ENCODE data around the gene CDH26.

DNA sequence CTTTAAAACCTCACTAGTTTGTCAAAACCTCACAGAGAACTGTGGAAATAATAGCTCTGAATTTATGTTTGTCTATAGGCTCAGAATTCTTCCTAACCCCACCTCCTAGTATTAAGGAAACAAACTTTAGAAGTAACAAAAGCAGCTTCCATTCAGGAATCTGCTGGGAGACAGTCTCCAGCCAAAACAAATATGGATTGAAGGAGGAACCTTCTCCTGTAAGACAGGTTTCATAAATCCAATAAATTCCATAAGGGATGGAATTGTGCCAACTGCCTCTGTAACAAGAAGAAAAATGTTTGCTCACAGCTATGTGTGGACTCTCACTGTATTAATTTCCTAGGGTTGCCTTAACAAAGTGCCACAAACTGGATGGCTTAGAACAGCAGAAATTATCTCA lies 32.3 kb upstream of the CDH26 start:
- TF ChIP-seq, protein P1, sequence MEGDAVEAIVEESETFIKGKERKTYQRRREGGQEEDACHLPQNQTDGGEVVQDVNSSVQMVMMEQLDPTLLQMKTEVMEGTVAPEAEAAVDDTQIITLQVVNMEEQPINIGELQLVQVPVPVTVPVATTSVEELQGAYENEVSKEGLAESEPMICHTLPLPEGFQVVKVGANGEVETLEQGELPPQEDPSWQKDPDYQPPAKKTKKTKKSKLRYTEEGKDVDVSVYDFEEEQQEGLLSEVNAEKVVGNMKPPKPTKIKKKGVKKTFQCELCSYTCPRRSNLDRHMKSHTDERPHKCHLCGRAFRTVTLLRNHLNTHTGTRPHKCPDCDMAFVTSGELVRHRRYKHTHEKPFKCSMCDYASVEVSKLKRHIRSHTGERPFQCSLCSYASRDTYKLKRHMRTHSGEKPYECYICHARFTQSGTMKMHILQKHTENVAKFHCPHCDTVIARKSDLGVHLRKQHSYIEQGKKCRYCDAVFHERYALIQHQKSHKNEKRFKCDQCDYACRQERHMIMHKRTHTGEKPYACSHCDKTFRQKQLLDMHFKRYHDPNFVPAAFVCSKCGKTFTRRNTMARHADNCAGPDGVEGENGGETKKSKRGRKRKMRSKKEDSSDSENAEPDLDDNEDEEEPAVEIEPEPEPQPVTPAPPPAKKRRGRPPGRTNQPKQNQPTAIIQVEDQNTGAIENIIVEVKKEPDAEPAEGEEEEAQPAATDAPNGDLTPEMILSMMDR (IDR thresholded peaks at IDR 0.05; ENCODE audit: low read length): no peak
- no peak for TF ChIP-seq EZH2 (optimal IDR thresholded peaks at IDR 0.05; ENCODE audit: low read depth, low read length)
- TF ChIP-seq EZH2phosphoT487 (IDR thresholded peaks at IDR 0.05; ENCODE audit: low read length): no peak
